Kidney (tissue), 14 donors: ENCODE data around the gene NIPAL1. TPM values are rescaled to one million over a fixed set of nuclear protein-coding genes. Genes with fewer than 3 reads are reported as not detected.

Source experiments
- DNase-seq, 5 donors: peaks; one replicate each; pipeline ENCODE4 v3.0.0-alpha.2; 2013 to 2020
- FAIRE-seq: peaks from 2 replicates; lab custom pipeline; 2012; peaks lifted over from hg19 to GRCh38; lab: Jason Lieb, UNC
- H3K27ac ChIP-seq, 2 donors: one replicate each; pipeline ENCODE4 v1.7.0; 2013; ENCODE audit warnings: low read depth in 2 of 2, low read length in 2 of 2, inconsistent platforms in 1 of 2
- H3K27me3 ChIP-seq: one replicate; pipeline ENCODE4 v1.7.1; 2013; ENCODE audit warnings: low read length, inconsistent platforms; ENCODE audit not compliant: control insufficient read depth, insufficient read depth
- H3K36me3 ChIP-seq, 3 donors: one replicate each; pipeline versions ENCODE4 v1.7.0 to v1.7.1; 2013; ENCODE audit warnings: low read length in 3 of 3, control low read depth in 1 of 3, inconsistent platforms in 1 of 3; ENCODE audit not compliant: insufficient read depth in 3 of 3, control insufficient read depth in 2 of 3
- H3K4me1 ChIP-seq, 3 donors: one replicate each; pipeline versions ENCODE4 v1.7.0 to v1.7.1; 2013; ENCODE audit warnings: low read length in 3 of 3, inconsistent platforms in 1 of 3, low read depth in 1 of 3; ENCODE audit not compliant: control insufficient read depth in 2 of 3, insufficient read depth in 2 of 3
- H3K4me3 ChIP-seq, 3 donors: one replicate each; pipeline versions ENCODE4 v1.7.0 to v1.8.1; 2013; ENCODE audit warnings: low read length in 3 of 3, control low read depth in 1 of 3, inconsistent platforms in 1 of 3
- H3K9ac ChIP-seq, 3 donors: one replicate each; pipeline versions ENCODE4 v1.7.0 to v1.7.1; 2013; ENCODE audit warnings: low read length in 3 of 3, control low read depth in 1 of 3, inconsistent platforms in 1 of 3
- H3K9me3 ChIP-seq, 3 donors: one replicate each; pipeline versions ENCODE4 v1.7.0 to v1.7.1; 2013; ENCODE audit warnings: low read length in 3 of 3, control low read depth in 1 of 3, inconsistent platforms in 1 of 3; ENCODE audit not compliant: control insufficient read depth in 2 of 3, insufficient read depth in 1 of 3
- intact Hi-C: fragments of 100-400 bp; cut with DNase I; formaldehyde crosslinking; loops from one replicate; pipeline ENCODE4 v1.11.1; 2022
- polyA plus RNA-seq: library from polyadenylated mRNA; stranded (reverse); fragments of 350-450 nt; fragmentation: Illumina TruSeq; extraction: RNeasy Lipid Tissue Mini Kit (QIAGEN cat#74804); gene quantifications from one replicate; pipeline ENCODE4 v1.2.3, GENCODE V29; 2014; ENCODE audit warnings: low read depth, low replicate concordance; ENCODE audit not compliant: insufficient read depth
- total RNA-seq: library from RNA; stranded (reverse); fragmentation: NEBNext Ultra II Directional; extraction: Animal tissue kit (Norgen Biotek cat#: 25700); gene quantifications from one replicate; pipeline ENCODE4 v1.2.1, GENCODE V29; 2021
- TF ChIP-seq, protein P1 (sequence below): IDR thresholded peaks from 3 replicates; pipeline ENCODE4 v1.5.1; 2012; ENCODE audit warnings: mild to moderate bottlenecking, moderate library complexity, borderline replicate concordance; ENCODE audit not compliant: insufficient read depth; ENCODE audit errors: extremely low read depth
- donor health status: control.
- donor health status: control.
- donor health status: control.
- donor health status: control.
- donor health status: control.
- donor health status: DM: yes; HTN: yes; CAD: no.
- donor health status: Normal renal cell carcinoma (clear cell type).

NIPAL1 gene
- total and polyA plus RNA-seq, 2 donors from 2014 or later = 1.4 to 6.9 TPM

GRCh38 chr4:48073567-48074103 is 57.1 kb downstream of the NIPAL1 start:
- DNase-seq (no peak), FAIRE-seq (no peak)
- TF ChIP-seq, protein P1, sequence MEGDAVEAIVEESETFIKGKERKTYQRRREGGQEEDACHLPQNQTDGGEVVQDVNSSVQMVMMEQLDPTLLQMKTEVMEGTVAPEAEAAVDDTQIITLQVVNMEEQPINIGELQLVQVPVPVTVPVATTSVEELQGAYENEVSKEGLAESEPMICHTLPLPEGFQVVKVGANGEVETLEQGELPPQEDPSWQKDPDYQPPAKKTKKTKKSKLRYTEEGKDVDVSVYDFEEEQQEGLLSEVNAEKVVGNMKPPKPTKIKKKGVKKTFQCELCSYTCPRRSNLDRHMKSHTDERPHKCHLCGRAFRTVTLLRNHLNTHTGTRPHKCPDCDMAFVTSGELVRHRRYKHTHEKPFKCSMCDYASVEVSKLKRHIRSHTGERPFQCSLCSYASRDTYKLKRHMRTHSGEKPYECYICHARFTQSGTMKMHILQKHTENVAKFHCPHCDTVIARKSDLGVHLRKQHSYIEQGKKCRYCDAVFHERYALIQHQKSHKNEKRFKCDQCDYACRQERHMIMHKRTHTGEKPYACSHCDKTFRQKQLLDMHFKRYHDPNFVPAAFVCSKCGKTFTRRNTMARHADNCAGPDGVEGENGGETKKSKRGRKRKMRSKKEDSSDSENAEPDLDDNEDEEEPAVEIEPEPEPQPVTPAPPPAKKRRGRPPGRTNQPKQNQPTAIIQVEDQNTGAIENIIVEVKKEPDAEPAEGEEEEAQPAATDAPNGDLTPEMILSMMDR = no peak
- Histone ChIP-seq H3K27me3 (no peaks in the 10 kb centered on the region), H3K4me1 (peaks cover 0 to 3% (median 0%) of the 10 kb centered on the region in 3 donors), H3K27ac (no peak overlapping the region), H3K36me3 (no peaks in the 10 kb centered on the region), H3K9ac (no peak overlapping the region), H3K4me3 (no peak overlapping the region), H3K9me3 (no peaks in the 10 kb centered on the region)
- intact Hi-C loops = no loop called here

GRCh38 chr4:48074657-48075056 is 58.1 kb downstream of the NIPAL1 start:
- intact Hi-C loops = no loop called here
- no peak for DNase-seq
- no peaks in the 10 kb centered on the region for H3K36me3 ChIP-seq

DNA sequence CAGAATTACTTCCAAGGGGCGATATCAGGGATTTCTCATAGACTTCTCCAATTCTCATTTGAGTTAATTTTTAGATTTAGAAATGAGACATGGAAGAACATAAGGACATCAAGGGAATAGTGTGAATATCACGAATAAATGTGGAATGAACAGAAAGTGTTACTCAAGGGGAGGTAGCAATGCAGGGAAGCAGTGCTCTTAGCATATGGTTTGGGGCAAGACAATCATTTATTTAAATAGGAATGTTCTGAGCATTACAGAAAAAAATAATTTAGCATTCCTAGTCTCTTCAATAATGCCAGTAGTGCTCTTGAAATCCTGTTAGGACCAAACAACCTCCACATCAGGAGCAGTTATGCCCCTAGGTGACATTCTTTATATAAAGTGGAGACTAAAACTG is 61.9 kb downstream of the NIPAL1 start:
- no peaks in the 10 kb centered on the region for H3K9me3 ChIP-seq
- no peak overlapping the region for H3K4me3 ChIP-seq
- TF ChIP-seq, protein P1 = no peak
- H3K27ac ChIP-seq = no peak overlapping the region
- H3K9ac ChIP-seq = no peak overlapping the region
- no peak for DNase-seq
- intact Hi-C loops = no loop called here
- H3K4me1 ChIP-seq = peaks cover 0 to 3% (median 0%) of the 10 kb centered on the region in 3 donors
- no peaks in the 10 kb centered on the region for H3K27me3 ChIP-seq
- no peaks in the 10 kb centered on the region for H3K36me3 ChIP-seq
- FAIRE-seq = no peak

More at GRCh38 chr4:48074657-48075056, 58.1 kb downstream of the NIPAL1 start:
- FAIRE-seq = no peak
- Histone ChIP-seq H3K9me3 (no peaks in the 10 kb centered on the region), H3K27ac (no peak overlapping the region), H3K9ac (no peak overlapping the region), H3K4me1 (peaks cover 0 to 3% (median 0%) of the 10 kb centered on the region in 3 donors), H3K27me3 (no peaks in the 10 kb centered on the region), H3K4me3 (no peak overlapping the region)
- TF ChIP-seq, protein P1 = no peak
